HG03575 (cell line): ENCODE results near the gene KIF1C.

ENCODE experiments used
- ATAC-seq: cut with Tn5 transposase; IDR thresholded peaks from one replicate; pipeline ENCODE4 v1.9.1; 2021; ENCODE audit not compliant: unreplicated experiment, insufficient number of reproducible peaks, low FRiP score; ENCODE audit errors: extremely low read depth

KIF1C gene

DNA sequence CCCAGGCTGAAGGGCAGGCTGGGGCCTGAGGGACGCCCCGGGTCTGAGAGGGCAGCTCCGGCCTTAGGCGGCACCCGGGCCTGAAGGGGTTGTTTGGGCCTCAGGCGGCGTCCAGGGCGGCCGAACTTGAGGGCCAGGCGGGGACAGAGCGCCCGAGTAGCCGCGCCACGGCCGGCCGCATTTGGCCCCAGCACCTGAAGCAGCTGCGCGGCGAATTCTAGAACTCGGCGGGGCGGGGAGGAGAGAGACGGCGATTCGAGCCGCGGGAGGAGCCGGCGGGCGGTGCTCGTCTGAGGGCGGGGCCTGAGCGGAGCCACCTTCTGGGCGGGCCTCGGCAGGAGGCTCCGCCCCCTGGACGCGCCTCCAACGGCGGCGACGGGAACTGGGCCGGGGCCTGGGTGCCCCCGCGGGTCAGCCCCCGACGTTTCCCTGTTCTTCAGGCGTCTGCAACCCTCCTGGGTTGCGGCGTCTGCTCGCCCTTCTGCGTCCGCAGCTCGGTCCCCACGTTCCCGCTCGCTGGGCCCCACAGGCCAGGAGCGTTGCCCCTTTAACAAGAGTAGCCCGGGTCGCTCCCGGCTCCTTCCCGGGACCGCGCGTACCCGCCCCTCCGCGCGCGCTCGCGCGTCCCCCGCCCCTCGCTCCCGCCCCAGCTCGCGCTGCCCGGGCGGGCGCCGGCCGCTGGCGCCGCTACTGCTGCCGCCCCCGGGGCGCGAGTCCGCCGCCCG is at the start of gene KIF1C, which contains the start of gene INCA1:
Gene KIF1C (plus strand): TSS at position 649 of the 725 bp plus-strand sequence. CDS start 2,297 bp downstream, outside the sequence.
Gene INCA1 (minus strand): TSS at position 221 of the 725 bp plus-strand sequence. CDS start 3,085 bp downstream, outside the sequence.
- no peak for ATAC-seq

DNA sequence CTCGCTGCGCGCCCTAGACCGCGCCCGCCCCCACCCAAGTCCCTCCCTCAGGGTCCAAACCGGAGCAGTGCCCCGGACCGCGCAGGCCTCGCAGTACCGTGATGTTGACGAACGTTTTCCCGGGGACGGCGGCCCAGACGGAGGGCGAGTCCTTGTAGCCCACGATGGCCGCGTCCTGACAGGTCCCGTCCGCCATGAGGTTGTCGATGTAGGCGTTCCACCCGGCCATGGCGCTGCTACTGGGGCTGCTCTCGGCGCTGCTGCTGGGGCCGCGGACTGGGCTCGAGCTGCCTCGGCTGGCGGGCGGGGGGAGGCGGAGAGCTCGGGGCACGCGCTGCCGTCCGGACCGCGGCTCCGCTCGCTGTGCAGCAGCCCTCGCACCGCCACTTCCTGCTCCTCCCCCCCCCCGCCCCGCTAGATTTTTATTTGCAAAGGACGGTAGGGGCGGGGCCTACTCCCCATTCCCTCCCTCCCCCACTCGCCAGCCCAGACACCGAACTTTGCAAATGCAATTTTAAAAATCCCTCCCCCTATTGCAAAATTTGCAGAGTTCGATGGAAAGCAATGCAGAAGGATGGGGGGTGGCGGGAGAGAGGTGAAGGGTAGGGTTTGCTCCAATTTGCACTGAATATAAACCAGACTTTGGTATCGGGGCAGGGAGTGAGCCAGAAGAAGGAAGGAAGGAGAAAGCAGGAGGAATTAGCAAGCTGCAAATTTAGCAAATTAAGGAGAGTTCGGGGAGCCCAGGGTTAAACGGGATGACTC is 49.4 kb upstream of the KIF1C start, which contains the start of gene PFN1:
Gene PFN1 (minus strand): TSS at position 365 of the 765 bp plus-strand sequence. CDS start 136 bp downstream, at position 229.
- ATAC-seq: no peak

DNA sequence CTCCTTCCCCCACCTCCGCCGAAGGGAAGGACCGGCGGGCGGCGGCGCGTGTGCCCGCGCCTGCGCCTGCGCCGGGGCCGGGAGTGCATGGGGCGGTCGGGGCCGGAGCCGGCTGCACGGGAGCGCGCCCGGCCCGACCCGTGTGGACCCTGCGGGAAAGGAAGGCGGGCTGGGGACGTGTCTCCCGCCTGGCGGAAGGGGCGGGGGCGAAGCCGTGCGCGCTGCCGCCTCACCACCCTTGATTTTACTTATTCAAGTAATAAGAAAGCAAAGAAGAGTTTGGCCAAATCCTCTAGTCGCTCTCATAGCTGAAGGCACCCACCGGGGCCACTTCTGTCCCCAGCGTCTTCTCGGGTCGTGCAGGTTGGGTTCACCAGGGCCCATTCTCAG is 48.8 kb upstream of the KIF1C start:
- no peak for ATAC-seq

DNA sequence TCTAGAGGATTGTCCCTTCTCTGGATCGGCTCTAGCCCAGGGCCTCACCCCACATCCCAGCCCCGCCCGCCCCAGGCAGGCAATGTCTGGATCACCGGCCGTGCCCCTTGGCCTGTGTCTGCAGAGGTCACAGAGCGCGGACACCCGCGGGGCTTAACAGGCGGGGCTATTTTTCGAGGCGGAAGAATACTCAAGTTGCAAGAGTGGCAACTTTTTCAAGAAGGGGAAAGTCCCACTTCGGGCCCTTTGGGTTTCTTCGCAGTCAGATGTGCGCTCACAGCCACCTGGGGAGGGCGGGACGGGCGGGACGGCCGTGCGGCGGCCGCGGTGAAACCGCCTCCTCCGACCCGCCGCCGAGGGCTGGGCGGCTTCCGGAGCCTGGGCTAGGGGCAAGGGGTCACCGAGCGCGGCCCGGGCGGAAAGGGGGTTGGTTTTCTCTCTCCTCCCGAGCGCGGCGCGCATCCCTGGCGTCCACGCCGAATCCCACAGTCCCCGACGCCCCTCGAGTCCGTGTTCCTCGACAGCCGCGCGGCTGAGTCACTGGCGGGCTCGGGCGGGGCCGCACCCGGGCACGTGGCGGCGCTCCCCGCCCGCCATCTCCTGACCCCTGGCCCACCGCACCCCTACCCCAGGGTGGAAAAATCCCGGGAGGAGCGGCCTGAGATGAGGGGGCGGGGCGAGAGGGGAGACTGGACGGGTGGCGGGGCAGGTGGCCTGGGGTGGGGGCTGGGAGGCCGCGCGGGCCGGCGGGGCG is 48.3 kb upstream of the KIF1C start:
- no peak for ATAC-seq

DNA sequence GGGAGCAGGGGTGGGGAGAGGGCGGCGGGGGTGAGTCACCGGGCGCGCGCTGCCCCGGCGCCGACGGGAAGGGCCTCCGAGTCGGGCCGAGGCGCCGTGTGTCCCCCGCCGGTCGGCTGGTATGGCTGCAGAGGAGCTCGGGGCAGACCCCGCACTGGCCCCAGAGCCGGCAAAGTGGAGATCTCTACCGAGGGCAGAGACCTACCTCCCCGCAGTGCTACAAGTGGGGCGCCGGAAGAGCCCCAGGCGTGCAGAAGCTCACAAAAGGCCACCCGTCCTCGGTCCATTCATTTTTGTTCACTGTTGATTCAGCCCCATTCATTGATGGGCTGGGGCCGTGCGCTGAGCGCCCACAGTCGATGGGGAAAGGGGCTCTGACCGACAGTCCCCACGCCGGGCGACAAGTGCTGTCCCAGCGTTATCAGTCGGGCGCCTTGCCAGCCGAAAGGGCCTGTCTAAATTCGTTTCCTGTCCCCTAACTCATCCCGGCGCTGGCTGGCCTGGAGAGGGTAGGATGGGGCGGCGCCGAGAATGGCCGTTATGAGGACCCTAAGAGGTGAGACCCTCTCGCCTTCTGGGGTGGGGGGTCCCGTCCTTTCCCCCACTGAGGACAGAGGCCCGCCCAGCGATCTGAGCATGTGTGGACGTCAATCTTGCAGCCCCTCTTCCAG is 47.5 kb upstream of the KIF1C start:
- ATAC-seq: no peak

DNA sequence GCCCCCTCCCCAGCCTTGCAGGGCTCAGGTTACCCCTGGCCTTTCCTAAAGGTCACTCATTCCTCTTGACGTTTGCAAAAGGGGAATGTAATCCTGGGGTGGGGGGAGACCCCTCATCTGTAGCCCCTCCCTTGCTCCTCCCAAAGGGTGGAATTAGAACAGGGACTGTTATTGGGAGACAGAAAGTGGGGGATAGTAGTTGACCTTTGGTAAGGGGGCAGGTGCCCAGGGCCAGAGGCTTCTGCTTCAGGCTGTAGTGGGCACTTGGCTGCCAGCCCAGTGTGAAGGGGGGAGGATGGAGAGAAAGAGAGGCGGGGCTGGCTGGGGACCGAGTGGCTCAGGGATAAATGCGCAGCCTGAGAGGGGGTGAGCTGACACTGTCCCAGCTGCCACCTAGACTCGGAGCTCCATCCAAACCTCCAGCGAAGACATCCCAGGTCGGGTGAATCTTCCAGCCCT is 47.0 kb upstream of the KIF1C start, which contains the start of gene ENO3:
Gene ENO3 (plus strand): TSS at position 374 of the 459 bp plus-strand sequence. CDS start 711 bp downstream, outside the sequence.
- no peak for ATAC-seq

DNA sequence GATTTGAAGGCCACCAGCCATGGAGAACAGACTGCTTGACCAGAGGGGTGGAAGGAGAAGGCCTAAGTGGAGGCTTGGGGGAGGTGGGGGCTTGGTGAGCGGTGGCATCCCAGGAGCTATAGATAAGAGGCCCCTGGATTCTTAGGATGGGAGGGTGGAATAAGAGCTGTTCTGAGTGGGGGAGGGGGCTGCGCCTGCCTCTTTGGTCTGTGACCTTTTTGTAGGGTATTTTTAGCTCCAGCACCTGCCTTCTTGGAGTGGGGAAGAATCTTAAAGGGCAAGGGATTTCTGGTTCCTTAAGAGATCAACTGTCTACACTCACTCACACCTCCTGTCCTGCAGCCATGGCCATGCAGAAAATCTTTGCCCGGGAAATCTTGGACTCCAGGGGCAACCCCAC is 46.3 kb upstream of the KIF1C start:
- ATAC-seq: no peak

DNA sequence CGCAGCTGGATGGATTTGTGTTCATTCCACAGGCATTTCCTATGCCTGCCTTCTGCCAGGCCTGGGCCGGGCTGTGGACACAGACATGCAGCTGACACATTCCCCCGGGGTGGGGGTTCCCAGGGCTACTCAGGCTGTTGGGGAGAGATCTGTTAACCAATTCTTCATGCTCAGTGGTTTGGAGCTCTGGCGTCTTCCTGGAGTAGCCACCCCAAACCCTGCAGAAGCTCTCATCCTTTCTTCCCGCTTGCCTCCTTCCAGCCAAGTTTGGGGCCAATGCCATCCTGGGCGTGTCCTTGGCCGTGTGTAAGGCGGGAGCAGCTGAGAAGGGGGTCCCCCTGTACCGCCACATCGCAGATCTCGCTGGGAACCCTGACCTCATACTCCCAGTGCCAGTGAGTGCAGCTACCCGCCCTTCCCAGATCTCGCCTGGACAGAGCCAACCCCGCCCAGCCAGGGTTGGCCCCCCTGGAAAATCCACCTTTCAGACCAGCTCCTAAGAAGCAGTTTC is 44.2 kb upstream of the KIF1C start:
- no peak for ATAC-seq

DNA sequence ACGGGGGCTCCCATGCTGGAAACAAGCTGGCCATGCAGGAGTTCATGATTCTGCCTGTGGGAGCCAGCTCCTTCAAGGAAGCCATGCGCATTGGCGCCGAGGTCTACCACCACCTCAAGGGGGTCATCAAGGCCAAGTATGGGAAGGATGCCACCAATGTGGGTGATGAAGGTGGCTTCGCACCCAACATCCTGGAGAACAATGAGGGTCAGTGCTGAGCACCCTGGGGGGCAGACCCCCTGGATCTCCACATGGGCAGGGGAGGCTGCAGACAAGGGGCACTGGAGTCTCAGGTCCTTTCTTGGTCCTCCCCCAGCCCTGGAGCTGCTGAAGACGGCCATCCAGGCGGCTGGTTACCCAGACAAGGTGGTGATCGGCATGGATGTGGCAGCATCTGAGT is 42.7 kb upstream of the KIF1C start:
- ATAC-seq: no peak

DNA sequence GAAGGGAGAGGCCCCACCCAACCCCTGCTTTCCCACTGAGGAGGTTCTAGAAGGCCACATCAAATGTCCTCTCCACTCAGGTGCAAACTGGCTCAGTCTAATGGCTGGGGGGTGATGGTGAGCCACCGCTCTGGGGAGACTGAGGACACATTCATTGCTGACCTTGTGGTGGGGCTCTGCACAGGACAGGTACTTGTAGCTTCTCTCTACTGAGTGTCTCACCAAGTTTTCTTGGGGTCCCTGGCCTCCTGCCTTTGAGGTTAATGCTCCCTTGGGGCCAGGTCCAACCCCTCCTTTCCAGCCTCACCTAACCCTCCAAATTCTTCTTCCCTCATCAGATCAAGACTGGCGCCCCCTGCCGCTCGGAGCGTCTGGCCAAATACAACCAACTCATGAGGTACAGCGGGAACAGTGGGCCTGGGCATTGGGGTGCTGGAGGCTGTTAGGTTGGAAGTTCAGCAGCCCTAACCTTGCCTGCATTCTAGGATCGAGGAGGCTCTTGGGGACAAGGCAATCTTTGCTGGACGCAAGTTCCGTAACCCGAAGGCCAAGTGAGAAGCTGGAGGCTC is 41.2 kb upstream of the KIF1C start:
- no peak for ATAC-seq

DNA sequence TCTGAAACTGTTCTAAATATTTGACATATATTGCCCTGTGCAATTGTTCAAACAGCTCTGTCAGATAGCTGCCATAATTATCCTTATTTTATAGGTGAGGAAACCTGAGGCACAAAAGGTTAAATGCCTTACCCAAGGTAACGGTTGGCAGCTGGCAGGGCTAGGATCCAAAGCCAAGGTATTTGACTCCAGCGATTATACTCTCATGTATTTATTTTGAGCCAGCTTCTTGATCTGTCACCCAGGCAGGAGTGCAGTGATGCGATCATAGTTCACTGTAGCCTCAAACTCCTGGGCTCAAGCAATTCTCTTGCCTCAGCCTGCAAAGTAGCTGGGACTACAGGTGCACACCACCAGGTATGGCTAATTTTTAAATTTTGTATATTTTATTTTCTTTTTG is 39.6 kb upstream of the KIF1C start:
- ATAC-seq: no peak

DNA sequence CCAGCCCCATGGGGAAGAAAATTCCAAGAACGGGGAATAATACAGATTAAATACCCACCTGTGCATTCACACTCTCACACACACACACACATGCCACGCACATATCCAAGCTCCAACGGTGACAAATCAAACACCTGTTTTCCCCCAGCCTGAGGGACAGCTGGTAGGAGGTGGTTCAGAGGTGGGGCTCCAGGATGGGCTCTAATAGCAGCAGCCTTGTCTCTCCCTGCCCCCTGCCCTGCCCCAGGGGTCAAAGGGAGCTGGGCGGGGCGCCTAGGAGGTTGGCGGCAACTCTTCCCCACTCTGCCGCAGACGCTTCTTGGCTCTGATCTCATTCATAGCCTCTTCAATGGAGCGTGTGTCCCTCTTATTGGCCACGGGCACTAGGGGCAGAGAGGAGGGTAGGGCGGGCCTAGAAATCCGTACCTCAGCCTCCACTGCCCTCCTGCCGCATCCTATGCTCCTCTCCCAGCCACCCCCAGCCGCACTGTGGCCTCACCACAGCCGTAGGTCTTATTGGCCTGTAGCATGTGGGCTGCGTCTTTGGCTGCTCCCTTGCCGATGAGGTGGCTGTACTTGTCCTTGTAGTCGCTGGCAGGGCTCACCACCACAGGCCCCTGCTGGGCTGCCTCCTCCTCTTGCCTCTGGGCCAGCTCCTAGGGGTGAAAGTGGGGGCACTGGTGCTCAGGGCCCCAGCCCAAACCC is 38.3 kb upstream of the KIF1C start:
- no peak for ATAC-seq

DNA sequence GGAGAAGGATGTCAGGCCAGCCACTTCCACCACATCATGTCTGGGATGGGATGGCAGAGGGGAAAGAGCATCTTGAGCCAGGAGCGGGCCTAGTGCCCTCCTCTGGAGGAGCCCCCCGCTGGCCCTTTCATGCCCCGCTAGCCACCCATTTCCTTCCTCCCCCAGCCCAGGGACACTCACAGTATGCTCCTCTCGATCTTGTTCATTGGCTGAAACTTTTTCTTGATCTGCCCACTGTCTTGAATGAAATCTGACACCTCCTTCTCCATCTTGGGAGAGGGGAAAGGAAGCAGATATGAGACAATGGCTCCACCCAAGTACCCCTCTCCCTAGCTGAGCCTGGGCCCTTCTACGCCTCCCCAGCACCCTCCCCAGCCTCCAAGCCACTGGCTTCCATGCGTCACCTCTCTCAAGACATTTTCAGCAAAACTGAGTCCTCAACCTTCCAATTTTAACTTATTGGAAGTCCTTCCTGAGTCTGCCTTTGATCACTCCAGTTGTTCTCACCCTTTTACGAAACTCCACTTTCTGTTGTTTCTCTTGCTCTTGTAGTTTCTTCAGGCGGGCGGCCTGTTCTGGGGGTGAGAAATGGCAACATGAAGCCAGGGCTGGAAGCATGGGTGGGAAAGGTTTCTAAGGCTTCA is 37.3 kb upstream of the KIF1C start:
- ATAC-seq: no peak

DNA sequence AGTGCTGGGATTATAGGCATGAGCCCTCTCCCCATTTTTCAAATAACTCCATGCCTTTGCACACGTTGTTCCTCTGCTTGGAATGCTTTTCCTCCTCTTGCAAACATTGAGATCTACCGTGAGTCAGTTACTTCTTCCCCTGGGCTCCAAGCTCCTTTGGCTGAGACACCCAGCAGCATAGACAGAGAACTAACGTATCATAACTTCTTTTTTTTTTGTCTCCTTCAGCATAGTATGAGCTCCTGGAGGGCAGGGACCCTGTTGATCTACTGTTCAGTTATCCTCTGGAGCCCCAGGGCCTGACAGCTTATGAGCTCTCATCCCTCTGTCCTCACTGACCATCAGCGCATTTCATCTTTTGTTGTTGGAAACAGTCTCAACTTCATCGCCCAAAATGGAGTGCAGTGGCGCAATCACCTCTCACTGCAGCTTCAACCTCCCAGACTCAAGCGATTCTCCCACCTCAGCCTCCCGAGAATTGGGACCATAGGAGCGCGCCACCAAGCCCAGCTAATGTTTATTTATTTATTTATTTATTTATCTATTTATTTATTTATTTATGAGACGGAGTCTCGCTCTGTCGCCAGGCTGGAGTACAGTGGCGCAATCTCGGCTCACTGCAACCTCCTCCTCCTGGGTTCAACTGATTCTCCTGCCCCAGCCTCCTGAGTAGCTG is 32.3 kb upstream of the KIF1C start:
- no peak for ATAC-seq

DNA sequence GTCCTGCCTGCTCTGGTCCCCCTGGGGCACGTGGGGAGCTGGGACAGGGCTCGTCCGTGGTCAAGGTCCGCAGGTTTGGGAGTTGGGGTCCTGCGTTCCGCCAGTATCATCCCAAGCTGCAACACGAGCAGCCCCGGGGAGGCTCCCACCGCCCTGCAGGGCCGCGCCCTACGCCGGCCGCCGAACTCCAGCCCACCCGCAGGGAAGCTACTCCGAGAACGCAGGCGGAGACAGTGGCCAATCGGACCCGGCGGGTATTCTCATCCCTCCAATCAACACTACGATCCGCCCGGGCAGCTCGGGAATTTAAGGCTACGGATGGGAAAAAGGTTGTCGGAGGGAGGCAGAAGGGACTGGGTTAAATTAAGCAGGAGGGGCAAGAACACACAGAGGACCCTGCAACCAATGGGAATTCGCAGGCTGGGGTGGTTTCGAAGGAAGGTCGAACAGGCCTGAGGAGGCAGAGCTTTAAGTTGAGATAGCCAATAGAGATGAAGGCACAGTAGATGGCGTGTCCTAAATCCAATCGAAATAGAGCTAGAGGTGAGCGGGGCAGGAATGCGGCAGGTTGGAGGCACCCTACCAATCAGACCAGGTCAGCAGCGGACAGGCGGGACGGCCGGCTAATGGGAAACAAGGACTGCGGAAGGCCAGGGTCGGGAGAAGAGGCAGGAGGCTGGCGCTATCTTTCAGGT is 30.8 kb upstream of the KIF1C start:
- ATAC-seq: peak; percentile 51
